Muscle of arm (tissue), 12 donors: ENCODE results near the gene DGKG. TPM values are rescaled to one million over a fixed set of nuclear protein-coding genes. Genes with fewer than 3 reads are reported as not detected.

ENCODE experiments used
- DNase-seq: peaks from one replicate; pipeline ENCODE4 v3.0.0-alpha.2; 2013
- polyA plus RNA-seq, 12 donors: library from polyadenylated mRNA; unstranded; fragments of 120-200 nt; gene quantifications; one replicate each; pipeline ENCODE4 v1.2.1, GENCODE V29; 2013; ENCODE audit not compliant: insufficient read length in 12 of 12

DGKG gene
- polyA plus RNA-seq, 12 donors = 0.73 to 3.5 (median 2.0) TPM; not detected in 2

- DNase-seq = no peak
Measured at GRCh38 chr3:186212611-186213010, 149.4 kb downstream of the DGKG start.

DNA sequence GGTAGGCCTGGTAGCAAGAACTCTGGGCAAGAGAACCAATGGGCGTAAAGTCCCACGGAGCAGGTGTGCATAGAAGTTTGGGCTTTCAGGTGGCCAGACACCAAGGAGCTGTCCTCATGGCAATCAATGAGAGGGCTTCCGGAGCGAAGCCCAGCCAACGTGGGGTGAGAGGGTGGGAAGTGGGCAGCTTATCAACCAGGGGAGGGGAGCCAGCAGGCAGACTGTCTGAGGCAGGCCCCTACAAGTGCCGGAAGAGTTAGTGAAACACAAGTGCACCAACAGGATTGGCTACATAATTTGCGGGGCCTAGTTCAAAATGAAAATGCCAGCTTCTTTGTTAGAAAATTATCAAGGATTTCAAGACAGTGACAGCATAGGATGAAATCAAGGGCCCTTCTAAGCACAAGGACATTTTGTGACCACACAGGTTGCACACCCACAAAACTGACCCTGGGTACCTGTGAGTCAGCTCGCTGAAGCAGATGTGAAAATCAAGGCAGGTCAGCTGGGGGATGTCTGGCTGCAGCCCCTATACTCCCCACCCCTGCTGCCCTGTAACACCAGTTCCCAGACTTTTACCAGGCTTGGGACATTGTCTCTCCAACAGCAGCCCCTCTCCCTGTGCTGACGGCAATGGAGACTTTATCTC lies 151.1 kb downstream of the DGKG start:
- DNase-seq = no peak

DNA sequence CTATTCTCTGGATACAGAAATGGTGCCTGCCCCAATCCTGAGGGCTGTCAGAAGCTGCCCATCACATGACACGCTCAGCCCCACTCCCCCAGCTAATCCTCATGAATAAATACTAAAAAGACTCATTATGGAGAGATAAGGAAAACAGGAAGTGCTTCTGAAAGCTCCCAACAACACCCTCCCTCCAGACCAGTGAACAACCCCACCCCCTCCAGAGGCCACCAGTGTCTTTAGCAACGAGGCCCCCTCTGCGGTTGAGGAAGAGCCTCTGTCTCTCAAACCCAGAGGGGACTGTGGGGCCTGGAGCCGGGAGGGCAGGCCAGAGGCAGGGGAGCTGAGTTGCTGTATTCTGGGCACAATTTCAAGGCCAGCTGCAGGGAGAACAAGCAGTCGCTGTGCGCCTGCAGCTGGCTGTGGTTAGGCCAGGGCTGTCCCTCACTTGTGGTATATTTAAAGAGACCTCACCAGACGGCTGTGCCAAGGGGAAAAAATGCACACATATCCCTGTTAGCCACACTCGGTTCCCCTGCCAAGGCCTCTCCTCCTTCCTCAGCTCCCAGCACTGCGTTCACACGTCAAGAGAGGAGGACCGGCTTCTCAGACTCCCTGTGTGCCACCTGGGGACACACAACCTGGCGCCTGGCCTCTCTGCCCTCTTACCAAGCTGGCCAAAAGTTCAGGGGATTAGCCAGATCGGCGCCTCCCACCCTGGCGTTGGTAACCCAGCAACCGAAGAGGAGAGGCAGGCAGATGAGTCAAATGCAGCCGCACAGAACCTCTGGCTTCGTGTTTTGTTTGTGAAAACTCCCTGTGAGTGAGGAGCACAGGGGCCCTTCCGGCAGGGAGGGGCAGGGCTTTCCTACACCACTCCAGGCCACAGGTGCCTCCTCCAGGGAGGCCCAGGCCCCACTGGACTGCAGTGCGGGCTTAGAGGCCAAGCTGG lies 152.0 kb downstream of the DGKG start:
- peak; percentile 79 for DNase-seq

- DNase-seq = no peak
Measured at GRCh38 chr3:186208296-186208989, 153.6 kb downstream of the DGKG start.

- no peak for DNase-seq
Measured at GRCh38 chr3:186207515-186207914, 154.5 kb downstream of the DGKG start.

- no peak for DNase-seq
Measured at GRCh38 chr3:186200726-186201125, 161.3 kb downstream of the DGKG start.

DNA sequence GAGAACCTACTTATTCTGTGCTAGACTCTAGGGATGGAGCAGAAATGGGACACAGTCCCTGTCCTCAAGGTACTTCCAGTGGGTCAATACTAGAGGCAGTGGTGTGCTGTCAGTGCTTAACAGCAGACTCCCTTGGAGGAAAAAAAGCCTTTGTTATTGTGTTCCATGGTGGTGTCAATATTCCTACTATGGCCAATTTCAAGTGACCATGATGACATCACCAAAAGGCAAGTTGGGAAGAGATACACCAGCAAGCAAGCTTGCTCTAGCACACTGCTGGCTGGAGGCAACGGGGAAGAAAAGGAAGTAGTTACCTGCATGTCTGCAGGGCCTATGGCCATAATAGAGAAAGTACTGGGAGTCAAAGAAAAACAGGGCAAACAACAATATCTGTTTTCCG lies 163.6 kb downstream of the DGKG start:
- no peak for DNase-seq

DNA sequence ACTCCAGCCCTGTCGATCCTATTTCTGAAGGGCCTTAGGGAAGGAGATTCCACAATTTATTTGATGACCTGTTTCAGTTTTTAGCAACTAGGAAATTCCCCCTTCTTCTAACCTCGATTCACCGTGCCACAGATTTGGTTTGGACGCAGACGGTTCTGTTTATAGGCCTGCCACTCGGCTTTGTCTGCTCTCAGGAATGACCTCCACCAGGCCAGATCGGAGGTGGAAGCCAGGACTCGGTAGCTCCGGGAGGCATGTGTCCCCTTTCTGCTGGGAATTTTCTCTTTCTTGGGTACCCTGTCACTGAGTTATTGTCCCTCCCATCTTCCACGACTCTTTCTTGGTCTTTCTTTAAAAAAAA lies 167.6 kb downstream of the DGKG start:
- no peak for DNase-seq

- no peak for DNase-seq
Measured at GRCh38 chr3:186193534-186194450, 168.2 kb downstream of the DGKG start.

DNA sequence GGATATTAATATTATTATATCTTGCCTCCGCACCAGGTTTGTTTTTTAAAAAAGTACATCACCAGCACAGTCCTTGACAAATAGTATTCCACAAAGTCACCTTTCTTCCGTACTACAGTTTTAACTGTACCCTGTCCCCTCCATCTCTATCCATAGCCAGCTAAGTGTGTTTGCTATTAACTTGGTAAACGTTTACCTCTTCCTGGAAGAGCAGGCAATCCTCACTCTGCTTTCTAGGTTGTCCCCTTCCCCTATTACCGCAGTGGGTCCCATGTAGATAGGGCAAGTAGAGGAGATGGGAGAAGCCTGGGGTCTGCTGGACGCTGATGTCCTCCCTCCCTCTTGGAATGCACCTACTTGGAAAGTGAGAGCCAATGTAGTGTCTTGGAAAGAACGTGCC lies 169.2 kb downstream of the DGKG start:
- DNase-seq = no peak

DNA sequence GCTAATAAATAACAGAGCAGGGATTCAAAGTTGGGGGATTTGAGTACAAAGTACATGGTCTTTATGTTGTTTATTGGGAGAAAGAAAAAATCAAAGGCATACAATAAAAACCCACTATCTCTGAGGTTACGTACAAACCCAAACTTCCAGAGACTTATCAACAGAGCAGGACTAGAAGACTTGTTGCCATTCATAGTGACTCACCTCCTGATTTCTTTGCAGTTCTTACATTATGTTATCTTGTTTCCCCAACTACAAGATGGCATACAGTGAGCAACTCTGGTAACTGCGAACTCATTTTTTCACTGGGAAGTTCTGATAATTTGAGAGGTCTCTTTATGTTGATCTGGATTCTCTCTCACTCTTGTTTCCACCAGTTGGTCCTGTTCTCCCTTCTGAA lies 172.5 kb downstream of the DGKG start:
- DNase-seq = no peak

- DNase-seq = no peak
Measured at GRCh38 chr3:186187401-186188275, 174.4 kb downstream of the DGKG start.

DNA sequence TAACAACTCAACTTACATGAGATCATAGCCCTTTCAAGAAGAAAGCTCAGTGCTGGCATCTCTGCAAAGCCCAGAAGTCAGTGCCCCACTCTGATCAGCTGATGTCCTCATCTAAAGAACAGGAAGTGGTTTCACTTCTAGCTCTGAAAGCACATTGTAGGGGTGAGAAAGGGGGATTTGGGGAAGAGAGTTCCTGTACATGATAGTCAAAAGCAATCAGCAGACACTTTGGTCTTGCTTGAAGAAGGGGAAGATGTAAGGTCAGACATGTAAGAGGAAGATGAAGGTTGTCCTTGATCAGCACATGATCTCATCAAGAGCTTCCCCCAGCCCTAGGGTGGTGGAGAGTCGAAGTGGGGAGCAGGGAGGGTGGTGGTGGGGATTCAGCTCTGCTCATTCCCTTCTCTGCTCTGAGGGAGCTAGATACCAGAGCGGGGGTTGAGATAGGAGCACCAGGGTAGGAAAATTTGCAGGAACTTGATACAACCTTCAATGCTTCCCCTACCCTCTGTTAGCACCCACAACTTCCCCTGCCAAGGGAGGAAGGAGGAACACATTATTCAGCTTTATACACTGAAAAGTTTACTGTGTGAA lies 176.7 kb downstream of the DGKG start:
- no peak for DNase-seq

GRCh38 chr3:186184021-186184420 lies 178.0 kb downstream of the DGKG start:
- no peak for DNase-seq

GRCh38 chr3:186182850-186183249 lies 179.2 kb downstream of the DGKG start:
- DNase-seq = no peak

GRCh38 chr3:186181901-186182300 lies 180.1 kb downstream of the DGKG start:
- DNase-seq = no peak

GRCh38 chr3:186180891-186181481 lies 181.0 kb downstream of the DGKG start:
- no peak for DNase-seq

- no peak for DNase-seq
Measured at GRCh38 chr3:186180151-186180550, 181.9 kb downstream of the DGKG start.

DNA sequence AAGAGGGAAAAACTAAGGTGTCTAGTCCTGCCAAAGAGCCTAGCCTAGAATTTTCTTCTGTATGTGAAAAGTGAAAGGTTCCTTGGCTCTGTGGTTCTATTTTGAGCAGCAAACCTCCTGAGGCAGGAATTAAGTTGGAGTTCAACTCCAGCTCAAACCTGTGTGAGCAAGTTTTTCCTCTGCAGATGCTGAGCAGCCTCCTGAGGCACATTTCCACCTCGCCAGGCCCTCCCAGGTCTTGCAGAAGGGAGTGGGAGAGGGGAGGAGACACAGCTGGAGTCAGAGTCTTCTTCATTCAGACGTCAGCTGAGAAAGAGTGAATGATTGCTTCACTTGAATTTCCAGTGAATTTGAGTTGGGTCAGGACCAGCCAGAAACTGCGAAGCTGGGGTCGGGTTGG lies 183.6 kb downstream of the DGKG start:
- DNase-seq = no peak
